Measurements from ENCODE around the gene F8. TPM values are rescaled to one million over a fixed set of nuclear protein-coding genes. Genes with fewer than 3 reads are reported as not detected.
"Not testable (repeated sequence)": the region's sequence is repeated elsewhere in the genome, so short reads cannot be mapped to it uniquely, and the experiment has no call there.

The F8 gene
- total and polyA plus RNA-seq, 8 donors, result 4.1 to 27.4 (median 5.2) TPM

GRCh38 chrX:154821523-154821922 lies 201.0 kb downstream of the F8 start:
- TF ChIP-seq, protein P1, sequence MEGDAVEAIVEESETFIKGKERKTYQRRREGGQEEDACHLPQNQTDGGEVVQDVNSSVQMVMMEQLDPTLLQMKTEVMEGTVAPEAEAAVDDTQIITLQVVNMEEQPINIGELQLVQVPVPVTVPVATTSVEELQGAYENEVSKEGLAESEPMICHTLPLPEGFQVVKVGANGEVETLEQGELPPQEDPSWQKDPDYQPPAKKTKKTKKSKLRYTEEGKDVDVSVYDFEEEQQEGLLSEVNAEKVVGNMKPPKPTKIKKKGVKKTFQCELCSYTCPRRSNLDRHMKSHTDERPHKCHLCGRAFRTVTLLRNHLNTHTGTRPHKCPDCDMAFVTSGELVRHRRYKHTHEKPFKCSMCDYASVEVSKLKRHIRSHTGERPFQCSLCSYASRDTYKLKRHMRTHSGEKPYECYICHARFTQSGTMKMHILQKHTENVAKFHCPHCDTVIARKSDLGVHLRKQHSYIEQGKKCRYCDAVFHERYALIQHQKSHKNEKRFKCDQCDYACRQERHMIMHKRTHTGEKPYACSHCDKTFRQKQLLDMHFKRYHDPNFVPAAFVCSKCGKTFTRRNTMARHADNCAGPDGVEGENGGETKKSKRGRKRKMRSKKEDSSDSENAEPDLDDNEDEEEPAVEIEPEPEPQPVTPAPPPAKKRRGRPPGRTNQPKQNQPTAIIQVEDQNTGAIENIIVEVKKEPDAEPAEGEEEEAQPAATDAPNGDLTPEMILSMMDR (IDR thresholded peaks at IDR 0.05), result no peak
- Histone ChIP-seq H3K4me3 (no peak overlapping the region), H3K27me3 (no peaks in the 10 kb centered on the region), H3K4me1 (no peaks in the 10 kb centered on the region), H3K27ac (no peak overlapping the region), H3K36me3 (no peaks in the 10 kb centered on the region), H3K9me3 (no peaks in the 10 kb centered on the region)
- DNase-seq, result no peak
- ATAC-seq, result no peak
- intact Hi-C loops (cut with DNase I), result no loop called here

DNA sequence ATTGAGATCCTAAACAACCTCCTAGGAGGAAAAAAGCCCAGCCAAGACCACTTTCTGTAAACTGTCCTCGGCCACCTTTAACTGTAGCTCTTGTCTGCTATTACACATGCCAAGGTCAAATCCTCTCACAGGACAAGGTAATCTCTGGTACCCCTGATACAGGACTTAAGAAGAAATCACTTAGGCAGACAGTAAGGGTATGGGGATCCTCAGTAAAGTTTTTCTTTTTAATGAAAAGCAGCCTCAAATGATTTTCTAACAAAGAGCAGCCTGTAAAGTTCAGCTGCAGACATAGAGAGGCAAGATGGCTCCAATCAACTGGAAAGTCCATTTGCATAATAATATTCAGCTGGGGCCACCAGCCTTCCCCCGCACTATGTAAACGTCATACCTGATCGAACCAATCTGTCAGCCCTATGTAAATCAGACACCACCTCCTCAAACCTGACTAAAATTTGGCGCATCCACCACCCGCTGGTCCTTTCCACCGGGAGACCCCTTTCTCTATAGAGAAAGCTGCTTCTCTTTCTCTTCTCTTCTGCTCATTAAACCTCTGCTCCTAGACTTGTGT lies 202.7 kb downstream of the F8 start:
- TF ChIP-seq, protein P1 (IDR thresholded peaks at IDR 0.05), result no peak
- no peak for DNase-seq
- intact Hi-C loops (cut with DNase I), result no loop called here
- Histone ChIP-seq H3K27me3 (no peaks in the 10 kb centered on the region), H3K4me3 (no peak overlapping the region), H3K4me1 (no peaks in the 10 kb centered on the region), H3K9me3 (no peaks in the 10 kb centered on the region), H3K27ac (no peak overlapping the region), H3K36me3 (no peaks in the 10 kb centered on the region)
- no peak for ATAC-seq

DNA sequence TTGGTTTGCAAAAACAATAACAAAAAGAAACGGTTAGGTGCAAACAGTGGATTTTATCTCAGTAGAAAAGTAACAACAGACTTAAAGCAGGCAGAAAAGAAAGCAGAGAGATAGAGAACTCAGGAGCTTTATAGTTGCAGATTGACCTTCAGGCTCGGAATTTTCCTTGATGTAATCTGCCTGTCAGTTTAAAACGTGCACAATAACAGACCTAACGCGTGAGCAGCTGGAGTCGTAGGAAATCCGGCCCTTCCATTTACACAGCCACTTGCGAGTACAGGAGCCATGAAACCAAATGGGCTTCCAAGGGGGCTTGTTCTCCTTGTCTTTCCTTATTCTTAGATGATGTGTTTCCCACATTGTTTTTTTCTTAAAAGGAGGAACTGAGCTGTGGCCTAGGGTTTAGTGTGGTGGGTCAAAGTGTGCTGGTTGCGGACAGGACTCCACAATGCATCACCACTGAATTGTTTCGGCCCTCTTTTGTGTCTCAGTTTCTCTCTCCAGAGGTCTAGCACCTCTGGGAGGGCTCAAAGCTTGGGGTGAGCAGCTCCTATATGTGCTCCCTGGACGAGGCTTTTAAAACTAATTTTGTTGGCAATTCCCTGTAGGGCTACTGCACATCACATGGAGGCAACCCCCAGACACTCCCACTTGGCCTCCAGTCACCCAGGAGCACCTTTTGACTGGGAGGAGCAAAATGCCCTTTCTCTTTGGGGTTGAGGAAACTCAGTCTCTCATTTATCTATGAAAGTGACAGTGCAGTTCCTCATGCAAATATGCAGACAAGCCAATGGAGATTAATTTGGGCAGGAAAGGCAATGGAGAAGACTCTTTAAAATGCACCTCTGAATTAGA lies 203.4 kb downstream of the F8 start:
- H3K9me3 ChIP-seq, result no peaks in the 10 kb centered on the region
- H3K4me1 ChIP-seq, result no peaks in the 10 kb centered on the region
- H3K27ac ChIP-seq, result no peak overlapping the region
- DNase-seq, result no peak
- TF ChIP-seq, protein P1 (IDR thresholded peaks at IDR 0.05), result no peak
- H3K4me3 ChIP-seq, result no peak overlapping the region
- no peaks in the 10 kb centered on the region for H3K27me3 ChIP-seq
- intact Hi-C loops (cut with DNase I), result no loop called here
- no peaks in the 10 kb centered on the region for H3K36me3 ChIP-seq
- ATAC-seq, result no peak

DNA sequence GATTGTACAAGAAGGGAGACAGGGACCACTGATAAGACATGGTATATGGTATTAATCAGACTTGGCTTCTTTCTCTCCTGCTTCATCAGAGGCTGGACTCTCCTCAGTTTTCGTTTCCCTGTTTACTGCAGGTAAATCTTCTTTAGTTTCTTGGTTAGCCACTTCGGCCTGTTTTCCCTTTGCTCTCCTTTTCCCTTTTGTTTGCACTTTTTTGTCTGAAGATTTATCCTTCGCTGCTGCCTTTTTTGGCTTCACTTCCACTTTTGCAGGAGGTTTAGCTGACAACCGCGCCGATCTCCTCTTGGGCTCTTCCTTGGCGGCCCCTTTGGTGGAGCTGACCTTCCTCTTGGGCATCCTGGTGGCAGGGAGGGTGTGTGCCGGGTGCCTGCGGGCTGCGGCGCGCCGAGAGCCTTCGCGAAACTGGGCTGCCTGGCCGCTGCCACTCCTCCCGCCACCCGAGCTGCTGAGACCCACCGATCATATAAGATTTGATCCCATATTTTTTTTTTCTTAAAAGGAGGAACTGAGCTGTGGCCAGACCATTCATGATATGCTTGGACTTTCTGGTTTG lies 205.4 kb downstream of the F8 start:
- H3K36me3 ChIP-seq; H3K27me3 ChIP-seq; H3K9me3 ChIP-seq; ATAC-seq; H3K4me1 ChIP-seq; H3K27ac ChIP-seq; intact Hi-C loops (cut with DNase I); H3K4me3 ChIP-seq; DNase-seq: not testable (repeated sequence)

GRCh38 chrX:154816326-154816898 lies 206.1 kb downstream of the F8 start:
- intact Hi-C loops (cut with DNase I); DNase-seq; H3K27ac ChIP-seq; H3K36me3 ChIP-seq; H3K9me3 ChIP-seq; H3K4me1 ChIP-seq; H3K27me3 ChIP-seq; H3K4me3 ChIP-seq; ATAC-seq: not testable (repeated sequence)

DNA sequence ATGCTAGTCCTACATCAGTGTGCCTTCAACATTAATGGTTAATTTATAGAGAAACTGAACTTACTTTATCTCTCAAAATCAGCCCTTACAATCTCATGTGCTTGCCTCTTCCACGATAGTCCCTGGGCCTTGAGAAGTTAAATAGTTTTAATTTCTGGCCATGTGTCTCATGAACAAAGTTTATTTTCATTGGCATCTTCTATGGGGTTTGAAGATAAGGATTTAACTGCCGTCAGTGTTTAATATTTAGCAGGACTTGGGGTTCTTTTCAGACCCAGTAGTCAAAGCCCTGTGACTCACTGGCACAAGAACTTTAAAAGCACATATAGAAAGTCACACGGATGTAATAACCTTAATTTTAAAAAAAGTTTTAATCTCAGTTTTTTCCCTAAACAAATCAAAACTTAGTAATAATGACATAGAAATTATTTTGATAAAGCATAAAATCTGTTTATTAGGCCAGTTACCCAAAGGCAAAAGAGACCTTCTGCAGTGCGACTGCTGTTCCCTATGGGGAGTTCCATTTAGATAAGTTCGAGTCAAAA lies 207.2 kb downstream of the F8 start:
- DNase-seq (no peak), ATAC-seq (no peak)
- no peak overlapping the region for H3K27ac ChIP-seq
- no peaks in the 10 kb centered on the region for H3K36me3 ChIP-seq
- H3K4me3 ChIP-seq, result no peak overlapping the region
- no peaks in the 10 kb centered on the region for H3K9me3 ChIP-seq
- no peaks in the 10 kb centered on the region for H3K27me3 ChIP-seq
- no peaks in the 10 kb centered on the region for H3K4me1 ChIP-seq
- TF ChIP-seq, protein P1 (IDR thresholded peaks at IDR 0.05), result no peak
- intact Hi-C loops (cut with DNase I), result no loop called here

All from left lung (tissue), 10 donors.